Measurements from ENCODE around the gene TAF4B.

Gene TAF4B

GRCh38 chr18:26383454-26384270, 157.4 kb downstream of the TAF4B start:
- DNase-seq (ENCODE audit: low read depth in 2 of 2) = no peak

DNA sequence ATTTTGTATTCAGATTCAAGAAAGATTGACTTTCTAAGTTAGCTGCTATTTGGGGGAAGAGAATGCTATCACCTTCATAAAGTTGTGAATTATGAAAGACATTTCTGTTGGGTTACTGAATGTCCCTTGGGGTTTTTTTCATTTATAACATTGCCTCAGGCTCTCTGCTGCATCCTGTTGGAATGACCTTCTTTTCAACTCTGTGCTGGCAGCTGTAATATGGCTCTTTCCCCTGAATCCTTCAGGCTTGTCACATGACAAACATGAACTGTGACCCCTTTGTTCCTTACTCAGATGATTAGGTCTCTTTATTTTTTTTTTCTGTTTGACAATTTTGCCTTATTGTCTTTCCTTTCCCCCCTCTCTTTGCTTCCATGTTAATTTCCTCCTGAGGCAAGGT, 159.8 kb downstream of the TAF4B start:
- DNase-seq (ENCODE audit: low read depth in 2 of 2) = no peak

GRCh38 chr18:26386441-26386840, 160.2 kb downstream of the TAF4B start:
- DNase-seq (ENCODE audit: low read depth in 2 of 2) = no peak

GRCh38 chr18:26394047-26394654, 167.9 kb downstream of the TAF4B start:
- DNase-seq (ENCODE audit: low read depth in 2 of 2) = no peak

DNA sequence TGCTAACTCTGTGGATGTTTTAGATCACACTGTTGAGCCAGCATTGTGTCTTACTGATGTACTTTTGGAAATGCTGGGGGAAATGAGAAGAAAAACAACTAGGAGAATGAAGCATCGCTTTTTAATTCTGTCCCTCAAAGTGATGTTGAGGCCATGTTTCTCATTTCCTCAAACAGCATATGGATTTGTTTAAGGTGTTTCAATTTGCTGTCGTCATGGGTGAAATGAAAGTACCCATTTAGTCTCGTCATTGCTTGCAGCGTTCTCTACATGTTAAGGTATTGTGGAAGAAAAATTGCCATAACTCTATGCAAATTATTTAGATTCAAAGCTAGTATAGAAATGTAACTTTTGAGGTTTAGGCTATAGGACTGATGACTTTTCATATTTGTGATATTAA, 170.8 kb downstream of the TAF4B start:
- DNase-seq (ENCODE audit: low read depth in 2 of 2) = no peak

DNA sequence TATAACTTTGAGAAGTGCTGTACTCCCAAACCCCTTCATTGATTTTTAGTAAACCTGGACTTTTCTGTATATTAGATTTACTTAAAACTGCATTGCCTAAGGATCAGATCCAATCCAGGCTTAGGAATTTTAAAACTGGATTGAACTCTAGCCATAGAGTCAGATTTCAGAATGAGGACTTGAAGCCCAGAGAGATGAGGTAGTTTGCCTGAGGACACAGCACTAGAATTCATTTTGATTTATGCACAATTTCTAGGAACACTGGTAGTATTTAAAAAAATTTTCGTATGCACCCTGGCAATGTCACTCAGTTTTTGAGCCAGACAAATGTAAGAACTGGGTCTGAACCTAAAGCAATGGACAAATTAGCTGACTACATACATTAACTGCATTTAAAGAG, 177.2 kb downstream of the TAF4B start:
- DNase-seq (ENCODE audit: low read depth in 2 of 2) = no peak

GRCh38 chr18:26405190-26405801, 179.1 kb downstream of the TAF4B start:
- no peak for DNase-seq (ENCODE audit: low read depth in 2 of 2)

- DNase-seq (ENCODE audit: low read depth in 2 of 2) = no peak
Measured at GRCh38 chr18:26406324-26406723, 180.1 kb downstream of the TAF4B start.

DNA sequence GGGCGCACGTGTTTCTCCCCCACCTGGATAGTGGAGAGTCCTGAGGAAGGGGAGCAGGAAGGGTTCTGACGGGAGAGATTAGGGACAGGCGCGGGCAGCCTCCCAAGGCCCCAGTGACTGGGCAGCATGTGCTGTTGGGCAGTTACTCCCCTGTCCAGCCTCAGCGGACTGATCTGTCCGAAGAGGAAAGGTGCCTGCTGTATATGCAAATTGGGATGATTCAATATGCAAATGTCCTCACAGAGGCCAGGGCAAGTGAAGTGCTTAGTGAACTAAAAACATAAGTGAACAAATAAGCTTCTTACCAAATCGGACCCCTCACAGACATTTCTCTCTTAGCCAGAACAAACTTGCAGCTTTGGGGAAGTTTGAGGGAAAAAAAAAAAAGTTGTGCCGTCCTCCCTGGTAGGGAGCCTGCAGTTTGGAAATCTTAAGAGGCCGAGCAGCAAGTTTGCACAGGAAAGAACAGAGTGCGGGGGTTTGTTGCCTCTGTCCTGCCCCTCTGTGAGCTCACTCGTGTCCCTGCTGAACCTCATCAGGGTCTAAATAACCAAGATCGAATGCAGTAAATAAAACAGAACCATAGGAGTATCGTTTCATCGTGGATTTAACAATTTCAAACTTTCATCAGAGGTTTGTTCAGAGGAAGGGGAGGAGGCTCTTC, 180.7 kb downstream of the TAF4B start:
- no peak for DNase-seq (ENCODE audit: low read depth in 2 of 2)

GRCh38 chr18:26407736-26408601, 181.7 kb downstream of the TAF4B start:
- DNase-seq (ENCODE audit: low read depth in 2 of 2) = no peak

DNA sequence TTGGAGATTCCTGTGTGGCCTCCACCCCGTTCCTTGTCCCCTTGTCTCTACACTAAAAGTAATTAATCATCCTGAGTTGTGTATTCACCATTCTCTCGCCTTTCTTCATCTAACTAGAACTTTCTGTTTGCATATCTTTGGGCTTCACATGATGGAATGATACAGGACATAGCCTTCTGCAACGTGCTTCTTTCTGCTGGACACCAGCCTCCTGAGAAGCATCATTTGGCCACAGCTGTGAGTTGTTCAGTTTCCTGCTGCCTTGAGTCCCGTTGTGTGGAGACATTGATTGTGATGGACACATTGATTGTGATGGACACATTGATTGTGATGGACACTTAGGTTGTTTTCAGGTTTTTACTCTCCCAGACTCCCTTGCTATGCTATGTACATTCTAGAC, 182.8 kb downstream of the TAF4B start:
- no peak for DNase-seq (ENCODE audit: low read depth in 2 of 2)

DNA sequence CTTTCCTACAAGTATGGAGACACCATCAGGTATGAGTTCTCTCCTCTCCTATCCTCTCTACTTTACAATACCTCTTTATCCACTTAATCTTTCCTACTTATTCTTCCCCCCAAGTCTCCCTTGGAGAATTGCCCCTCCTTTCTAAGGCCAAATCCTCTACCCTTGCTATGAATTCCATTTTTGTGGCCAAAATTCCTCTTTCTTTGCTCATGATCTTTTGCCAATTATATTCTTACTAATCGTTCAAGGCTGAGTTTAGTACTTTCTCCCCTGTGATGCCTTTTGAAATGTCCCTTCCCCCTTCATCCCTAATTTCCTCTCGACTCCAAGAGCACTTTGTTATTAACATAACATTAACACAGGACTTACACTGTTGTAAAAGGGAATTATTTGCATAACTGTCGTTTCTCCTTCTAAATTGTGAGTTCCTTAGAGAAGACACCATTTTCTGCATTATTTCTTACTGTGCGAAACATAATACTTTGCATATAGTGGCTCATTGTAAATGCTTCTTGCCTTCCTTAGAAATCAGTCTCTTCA, 188.7 kb downstream of the TAF4B start:
- no peak for DNase-seq (ENCODE audit: low read depth in 2 of 2)

DNA sequence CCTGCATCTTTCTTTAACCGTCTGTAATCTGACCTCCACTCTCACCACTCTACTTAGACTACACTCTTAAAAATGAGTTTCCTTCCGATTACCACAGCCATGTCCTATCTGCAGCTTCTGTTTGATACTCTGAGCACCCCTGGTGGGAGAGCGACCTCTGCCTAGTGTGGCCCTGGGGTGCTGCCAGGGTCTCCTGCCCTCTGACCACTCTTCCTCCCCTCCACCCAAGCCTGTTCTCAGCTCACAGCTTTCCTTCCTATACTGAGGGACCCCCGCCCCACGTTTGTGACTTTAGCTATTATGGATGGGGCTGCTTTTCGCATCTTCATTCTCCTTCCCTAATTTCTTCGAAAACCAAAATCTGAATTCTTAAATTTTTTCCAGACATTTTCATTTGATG, 189.4 kb downstream of the TAF4B start:
- DNase-seq (ENCODE audit: low read depth in 2 of 2) = no peak

DNA sequence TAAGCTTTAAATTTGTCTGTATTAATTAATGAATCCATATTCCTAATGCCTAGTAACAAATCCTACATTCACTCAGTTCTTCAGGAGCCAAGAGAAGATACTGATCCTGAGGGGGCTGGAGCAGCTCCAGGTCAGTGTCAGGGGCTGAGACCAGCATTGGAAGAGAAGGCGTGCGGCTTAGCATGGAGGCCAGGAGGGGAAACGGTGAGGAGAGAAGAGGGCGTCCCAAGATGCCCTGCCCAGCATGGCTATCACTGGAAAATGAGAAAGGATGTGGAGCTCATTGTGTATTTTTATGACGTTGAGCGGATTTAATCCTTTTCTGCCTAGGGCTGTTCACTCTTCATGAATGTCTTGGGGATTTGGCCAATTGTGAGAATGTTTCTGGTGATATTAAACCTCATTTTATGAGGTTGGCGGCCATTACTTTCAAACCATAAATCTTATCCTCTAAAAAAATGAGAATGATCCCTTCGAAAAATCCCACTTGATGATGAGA, 190.5 kb downstream of the TAF4B start:
- no peak for DNase-seq (ENCODE audit: low read depth in 2 of 2)

DNA sequence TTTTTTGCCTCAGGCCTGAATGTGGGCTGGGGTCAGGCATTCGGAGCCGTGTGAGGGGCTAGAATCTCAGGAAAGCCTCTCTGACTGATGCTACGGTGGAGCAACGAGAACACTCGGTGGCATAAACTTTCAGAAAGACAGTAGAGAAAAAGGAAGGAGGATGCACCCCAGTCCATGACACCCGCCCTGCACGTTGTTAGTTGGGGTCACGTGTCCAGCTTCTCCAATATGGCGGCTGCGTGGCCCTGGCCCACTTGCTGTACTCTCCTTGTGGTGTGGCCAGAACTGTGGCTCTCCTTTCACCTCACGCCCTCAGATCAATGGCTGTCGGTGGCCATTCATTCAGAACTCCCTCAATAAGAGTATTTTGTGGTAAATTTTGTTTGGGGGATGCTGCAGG, 190.9 kb downstream of the TAF4B start:
- no peak for DNase-seq (ENCODE audit: low read depth in 2 of 2)

DNA sequence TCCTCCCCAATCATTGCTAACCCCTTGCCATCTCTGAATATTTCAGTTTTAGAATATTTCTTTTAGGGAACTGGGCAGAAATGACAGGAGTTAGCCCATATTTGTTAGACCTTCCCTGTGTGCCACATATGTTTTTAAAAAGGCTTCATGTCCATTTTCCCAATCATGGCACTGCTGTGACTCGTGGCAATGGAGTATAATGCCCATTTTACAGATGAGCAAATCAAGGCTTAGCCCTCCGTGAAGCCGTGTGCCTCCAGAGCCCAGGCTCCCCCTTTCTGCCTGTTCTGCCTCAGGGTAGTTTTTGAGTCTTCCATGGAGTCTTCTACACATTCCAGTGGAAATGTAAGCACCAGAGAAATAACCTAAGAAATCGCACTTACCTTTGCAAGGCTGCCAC, 192.0 kb downstream of the TAF4B start:
- no peak for DNase-seq (ENCODE audit: low read depth in 2 of 2)

DNA sequence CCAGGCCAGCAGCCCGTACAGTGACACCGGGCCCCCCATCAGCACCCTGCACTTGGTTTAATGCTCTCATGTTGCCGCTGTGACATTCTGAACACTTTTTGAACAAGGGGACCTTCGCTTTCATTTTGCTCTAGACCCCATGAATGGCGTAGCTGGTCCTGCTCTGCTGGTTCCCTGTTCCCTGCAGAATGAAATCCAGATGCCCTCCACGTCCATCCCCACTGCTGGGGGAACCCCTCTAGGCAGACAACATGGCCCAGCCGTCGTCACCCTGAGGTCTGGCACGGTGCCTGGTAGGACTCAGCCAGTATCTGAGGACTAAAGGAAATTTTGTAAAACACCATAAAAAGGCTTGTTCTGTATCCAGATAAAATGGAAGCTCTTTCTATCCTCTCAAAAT, 193.5 kb downstream of the TAF4B start:
- no peak for DNase-seq (ENCODE audit: low read depth in 2 of 2)

DNA sequence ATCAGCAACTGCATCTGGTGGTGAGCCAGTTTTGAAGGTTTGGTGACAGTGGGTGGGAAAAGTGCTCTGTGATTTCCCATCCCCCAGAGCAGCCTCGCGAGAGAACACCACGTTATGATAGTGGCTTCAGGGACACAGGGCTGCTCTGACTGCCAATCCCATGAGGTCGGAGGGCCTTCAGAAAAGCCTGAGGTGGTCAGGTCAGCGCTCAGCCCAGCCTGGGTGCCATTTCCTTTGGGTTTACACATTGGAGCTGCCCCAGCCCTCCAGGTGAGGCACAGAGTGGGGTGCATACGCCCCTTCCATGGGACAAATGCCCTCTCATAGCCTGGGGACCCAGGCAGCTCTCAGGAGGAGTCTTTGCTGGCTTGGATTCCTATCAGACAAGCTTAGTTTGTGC, 195.3 kb downstream of the TAF4B start:
- DNase-seq (ENCODE audit: low read depth in 2 of 2) = no peak

GRCh38 chr18:26421931-26422330, 195.7 kb downstream of the TAF4B start:
- no peak for DNase-seq (ENCODE audit: low read depth in 2 of 2)

- DNase-seq (ENCODE audit: low read depth in 2 of 2) = no peak
Measured at GRCh38 chr18:26422472-26423162, 196.4 kb downstream of the TAF4B start.
